Measurements from ENCODE around the gene PTCHD1.

Gene PTCHD1

GRCh38 chrX:23334848-23335599, at the start of gene PTCHD1:
PTCHD1 (plus strand) TSS chrX:23334849; CDS start chrX:23334876, 27 bp downstream.
- no peak for DNase-seq

GRCh38 chrX:23286731-23287130, 47.9 kb upstream of the PTCHD1 start:
- no peak for DNase-seq

- no peak for DNase-seq
These were observed 47.4 kb upstream of the PTCHD1 start for GRCh38 chrX:23287191-23287725.

GRCh38 chrX:23292354-23292987, 42.2 kb upstream of the PTCHD1 start:
- no peak for DNase-seq

DNA sequence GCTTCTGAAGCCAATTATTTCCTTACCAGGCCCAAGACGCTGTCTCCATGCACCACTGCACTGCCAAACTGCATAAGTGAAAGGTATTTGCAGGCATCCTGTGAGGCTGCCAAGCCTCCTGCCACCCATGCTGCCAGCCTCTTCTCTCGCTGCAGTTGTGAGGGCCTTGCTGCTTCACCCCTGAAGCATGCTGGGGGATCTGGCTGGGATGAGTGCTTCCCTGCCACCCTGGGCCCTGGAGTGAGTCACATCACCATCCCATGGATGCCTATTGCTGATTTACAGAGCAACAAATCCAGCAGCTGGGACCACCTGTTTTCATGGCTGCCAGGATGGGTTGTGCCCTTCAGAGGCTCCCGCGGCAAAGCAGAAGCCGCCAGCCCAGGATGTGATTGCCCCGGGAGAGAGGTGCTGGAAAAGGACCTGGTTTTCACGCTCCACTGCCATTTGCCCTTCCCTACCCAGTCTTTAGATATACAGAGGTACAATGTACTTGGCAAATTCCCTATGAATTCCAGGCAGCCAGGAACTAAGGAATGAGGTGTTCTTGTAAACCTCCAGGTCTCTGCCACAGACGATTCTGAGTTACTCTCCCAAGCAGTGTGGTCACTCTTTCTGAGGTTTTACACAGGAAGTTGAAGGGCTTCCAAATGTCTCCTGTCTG, 41.5 kb upstream of the PTCHD1 start:
- DNase-seq, result no peak

DNA sequence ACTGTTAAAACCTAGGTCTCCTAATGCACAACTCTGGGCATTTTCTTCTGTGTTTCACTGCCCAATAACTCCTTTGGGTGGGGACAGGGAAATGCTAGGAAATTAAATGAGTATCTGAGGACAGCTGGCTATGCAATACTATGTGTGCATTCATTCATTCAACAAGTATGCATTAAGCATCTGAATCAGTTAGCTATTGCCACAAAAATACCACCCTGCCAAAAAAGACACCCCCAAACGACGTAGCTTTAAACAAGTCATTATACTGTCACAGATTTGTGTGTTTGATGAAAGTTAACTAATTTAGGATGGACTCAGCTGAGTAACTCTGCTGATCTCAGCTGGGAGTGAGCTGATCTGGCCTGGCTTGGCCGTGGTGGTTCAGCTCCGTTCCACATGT, 29.8 kb upstream of the PTCHD1 start:
- no peak for DNase-seq

DNA sequence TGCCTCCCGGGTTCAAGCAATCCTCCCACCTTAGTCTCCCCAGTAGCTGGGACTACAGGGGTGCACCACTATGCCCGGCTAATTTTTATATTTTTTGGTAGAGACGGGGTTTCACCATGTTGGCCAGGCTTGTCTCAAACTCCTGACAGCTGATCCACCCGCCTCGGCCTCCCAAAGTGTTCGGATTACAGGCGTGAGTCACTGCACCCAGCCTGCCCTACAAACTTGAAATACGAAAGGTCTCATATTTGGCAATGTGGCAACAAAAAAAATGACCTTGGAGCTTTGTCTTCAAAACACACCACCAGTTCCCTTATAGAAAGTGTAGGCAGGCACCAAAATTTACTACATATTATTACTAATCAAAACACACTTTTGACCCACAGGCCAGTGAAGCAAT, 22.9 kb upstream of the PTCHD1 start:
- no peak for DNase-seq

GRCh38 chrX:23312136-23312535, 22.5 kb upstream of the PTCHD1 start:
- no peak for DNase-seq

DNA sequence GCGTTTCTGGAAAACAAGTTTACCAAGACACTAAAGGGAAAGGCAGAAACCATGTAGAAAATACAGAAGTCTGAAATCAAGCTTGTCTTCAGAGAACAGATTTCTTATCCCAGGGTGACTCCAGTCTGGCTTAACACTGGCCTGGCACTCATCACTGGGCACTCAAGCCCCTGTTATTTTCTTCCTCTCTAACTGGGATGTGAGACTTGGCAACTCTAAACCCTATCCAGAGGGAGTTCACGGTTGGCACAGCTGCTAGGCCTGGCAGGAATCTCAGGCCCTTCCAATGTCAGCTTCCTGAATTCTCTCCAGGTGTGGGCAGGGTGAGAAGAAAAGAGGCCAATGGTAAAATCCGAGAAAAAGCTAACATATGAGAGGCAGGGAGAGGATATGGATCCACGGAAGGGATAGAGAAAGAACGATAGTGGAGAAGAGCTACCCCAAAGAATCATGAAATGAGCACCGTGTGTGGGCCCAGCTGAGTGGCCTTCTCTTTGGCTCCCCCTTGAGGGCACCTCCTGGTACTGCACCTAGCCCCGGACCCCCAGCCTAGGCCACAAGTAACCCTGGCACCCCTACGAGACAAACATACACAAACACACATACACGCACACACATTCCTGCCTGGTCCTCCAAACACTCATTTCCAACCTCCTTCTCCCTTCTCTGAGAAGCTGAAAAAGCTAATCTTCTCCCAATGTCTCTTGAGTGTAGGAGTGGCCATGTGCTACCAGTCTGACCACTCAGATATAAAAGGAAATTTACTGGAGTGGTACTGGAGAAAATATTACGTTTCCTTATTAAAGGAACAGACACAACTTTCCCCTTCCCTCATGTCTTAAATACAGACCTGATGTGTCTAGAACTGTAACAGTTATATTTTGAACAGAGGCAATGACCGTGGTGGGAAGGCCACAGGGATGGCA, 16.6 kb upstream of the PTCHD1 start:
- peak in 1 of 4 experiments; percentile 1 for DNase-seq

DNA sequence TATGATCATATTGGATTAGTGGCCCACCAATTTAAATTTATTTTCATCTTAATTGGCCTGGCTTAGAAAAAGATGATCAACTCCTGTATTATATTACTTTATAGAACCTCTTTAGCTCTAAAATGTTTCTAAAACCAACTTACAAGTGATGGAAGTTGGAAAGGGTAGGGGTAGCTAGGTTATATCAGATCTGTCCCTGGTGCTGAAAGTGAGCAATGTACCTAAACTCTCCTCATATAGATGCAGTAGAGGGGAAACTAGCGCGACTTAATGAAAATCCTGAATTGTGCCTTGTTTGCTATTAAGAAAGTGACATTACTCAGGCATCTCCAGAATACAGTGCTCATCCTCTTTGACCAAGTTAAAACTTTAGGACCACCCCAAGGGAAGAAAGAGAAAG, 7.5 kb upstream of the PTCHD1 start:
- DNase-seq, result no peak

- DNase-seq, result no peak
These were observed 2.9 kb upstream of the PTCHD1 start for GRCh38 chrX:23331701-23332100.

- DNase-seq, result no peak
These were observed 2.4 kb upstream of the PTCHD1 start for GRCh38 chrX:23332101-23332887.

DNA sequence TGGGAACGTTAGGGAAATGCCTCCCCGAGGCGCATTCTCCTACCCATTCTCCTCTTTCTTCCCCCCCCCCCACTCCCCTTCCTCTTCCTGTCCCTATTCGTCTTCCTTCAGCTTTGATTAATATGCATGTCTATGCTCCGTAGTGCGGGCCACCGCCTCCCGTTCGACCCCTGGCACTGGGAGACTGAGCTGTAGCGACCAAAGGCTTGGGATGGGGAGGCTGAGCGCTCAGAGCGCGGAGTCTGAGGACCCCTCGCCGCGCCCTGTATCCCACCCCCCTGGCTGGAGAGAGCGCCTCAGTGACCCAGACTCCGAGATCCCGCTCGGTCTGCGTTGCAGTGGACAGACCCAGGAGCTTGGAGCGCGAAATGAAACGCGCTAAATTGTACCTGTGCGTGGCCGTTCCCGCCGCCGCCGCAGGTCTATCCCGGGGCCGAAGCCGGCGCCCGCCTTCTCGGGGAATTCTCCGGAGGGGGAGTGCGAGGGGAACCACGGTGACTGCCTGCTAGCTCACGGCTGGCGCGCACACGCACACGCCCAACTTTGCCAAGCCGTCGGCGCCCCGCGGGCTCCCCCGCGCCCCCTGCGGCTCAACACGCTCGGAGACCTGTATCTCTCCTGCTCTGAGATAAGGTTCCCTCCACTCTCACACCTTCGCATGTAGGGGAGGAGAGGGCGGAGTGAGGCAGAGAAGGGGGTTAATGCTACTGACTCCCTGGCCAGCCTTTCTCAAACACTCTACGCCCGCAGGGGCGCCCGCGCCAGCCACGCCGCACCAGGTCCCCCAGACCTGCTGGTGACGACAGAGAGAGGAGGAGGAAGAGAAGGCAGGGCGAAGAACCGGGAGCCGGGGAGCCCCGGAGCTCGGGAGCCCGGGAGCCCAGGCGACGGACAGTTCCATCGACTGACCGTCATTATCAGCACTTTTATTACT, 1.5 kb upstream of the PTCHD1 start:
- no peak for DNase-seq

DNA sequence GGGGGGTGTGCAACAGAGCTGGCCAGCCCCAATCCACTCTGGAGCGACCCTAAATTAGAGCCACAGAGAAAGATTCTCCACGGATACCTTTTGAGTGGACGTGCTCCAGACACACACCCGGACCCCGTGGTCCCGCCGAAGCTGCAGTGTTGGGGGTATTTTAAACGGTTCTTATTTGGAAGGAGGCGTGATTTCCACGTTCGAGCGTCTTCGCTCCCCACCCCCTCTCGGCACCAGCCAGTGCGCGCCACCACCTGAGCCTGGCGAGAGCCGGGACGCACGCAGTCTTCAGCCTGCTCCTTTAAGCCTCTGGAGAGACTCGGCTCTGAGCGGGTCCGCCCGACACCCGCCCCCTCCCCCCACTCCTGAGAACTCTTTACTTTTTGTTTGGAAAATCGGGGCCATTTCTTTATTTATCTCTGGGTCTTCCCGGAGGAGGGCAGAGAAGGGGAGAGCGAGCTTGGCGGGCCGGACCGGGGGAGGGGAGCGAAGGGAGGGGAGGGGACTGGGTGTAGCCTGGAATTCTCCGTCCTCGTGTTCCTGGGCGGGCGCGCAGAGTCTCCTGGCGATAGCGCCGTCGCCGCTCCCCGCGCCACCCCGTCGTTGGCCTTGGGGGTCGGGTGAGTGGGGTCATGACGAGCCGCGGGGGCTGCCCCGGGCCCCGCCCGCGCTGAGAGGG, 668 bp upstream of the PTCHD1 start:
- no peak for DNase-seq

DNA sequence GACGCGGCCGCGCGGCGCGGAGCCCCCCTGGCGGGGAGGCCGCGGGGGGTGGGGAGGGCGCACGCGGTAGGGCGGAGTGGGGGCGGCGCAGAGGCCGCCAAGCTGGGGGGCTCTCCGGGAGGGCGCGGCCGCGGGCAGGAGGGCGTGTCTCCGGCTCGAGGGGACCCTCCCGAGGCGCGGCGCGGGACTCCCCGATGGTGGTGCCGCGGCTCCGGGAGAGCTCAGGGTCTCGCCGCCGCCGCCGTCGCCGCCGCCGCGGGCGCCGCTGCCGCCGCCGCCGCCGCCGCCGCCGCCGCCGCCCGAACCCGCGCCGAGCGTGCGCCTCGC, 165 bp upstream of the PTCHD1 start:
- DNase-seq, result no peak

DNA sequence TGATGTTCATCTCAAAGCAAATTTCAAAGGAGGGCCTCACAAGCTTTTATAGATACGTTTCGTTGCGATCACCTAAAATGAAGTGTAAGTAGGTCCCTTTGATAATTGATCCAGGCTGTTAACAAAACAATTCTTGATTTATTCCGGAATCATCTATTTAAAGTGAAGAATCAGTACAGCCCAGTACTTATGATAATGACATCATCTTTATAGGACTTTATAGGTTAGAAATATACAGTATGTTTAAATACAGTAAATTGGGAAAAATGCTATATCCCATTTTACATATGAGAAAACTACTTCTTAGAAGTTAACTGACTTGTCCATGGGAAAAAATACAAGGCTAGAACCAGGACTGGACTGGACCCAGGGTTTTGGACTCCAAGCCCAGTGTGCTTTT, 3.7 kb downstream of the PTCHD1 start:
- DNase-seq, result no peak

DNA sequence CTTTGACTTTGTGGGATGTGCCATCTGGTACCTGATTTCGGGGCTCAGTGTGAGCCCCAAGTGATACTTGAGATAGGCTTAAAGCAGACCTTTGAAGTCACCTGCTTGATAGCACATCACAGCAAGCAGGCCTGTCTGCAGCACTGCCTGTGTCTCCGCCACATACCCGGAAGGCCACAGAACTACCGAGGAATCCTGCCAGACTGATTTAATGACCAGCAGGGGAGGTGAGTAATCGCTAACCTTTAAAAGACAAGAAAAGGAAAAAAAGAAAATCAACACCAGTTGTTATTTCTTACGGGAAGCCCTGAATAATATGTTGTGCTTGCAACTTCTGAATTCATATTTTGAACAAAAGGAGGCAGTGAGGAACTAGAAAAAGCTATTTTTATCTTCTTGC, 6.8 kb downstream of the PTCHD1 start:
- DNase-seq, result no peak

- no peak for DNase-seq
These were observed 9.7 kb downstream of the PTCHD1 start for GRCh38 chrX:23344238-23344903.

DNA sequence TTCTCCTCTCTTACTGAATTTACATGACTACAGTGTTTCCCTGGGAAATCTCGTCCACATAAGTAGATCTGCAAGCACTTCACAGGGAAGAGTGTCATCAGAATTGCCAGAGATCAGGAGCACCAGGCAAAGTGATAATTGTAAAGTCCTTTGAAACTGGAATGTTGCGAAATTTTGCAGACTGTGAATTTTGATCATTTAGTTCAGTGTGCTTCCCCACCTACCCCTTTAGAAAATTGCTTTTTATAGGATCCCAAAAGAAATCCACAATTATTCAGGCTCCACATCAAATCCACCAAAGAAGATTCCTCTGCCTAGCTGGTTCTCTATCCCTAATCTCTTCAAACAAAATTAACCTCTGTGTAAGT, 10.2 kb downstream of the PTCHD1 start:
- DNase-seq, result no peak

GRCh38 chrX:23356189-23356588, 21.5 kb downstream of the PTCHD1 start:
- no peak for DNase-seq

All from activated naive CD4-positive, alpha-beta T cell (primary cell).